GM12878 (cell line): ENCODE data around the gene SPRR3. TPM values are rescaled to one million over a fixed set of nuclear protein-coding genes. Genes with fewer than 3 reads are reported as not detected.

Source experiments
- ATAC-seq: fragments of 200-7000 bp; cut with Tn5 transposase; 3 replicates; pipeline ENCODE4 v1.9.1; 2020; ENCODE audit warnings: mild to moderate bottlenecking, moderate library complexity
- BruUV-seq: library from RNA; stranded (reverse); fragments of 400-500 nt; replicated peaks from 2 replicates; lab custom pipeline; 2021; lab: Mats Ljungman, UMichigan
- CTCF ChIA-PET: fragments of 300-600 bp; sonication (Branson Sonifier 250); formaldehyde crosslinking; extraction: SDS; loops from one replicate; lab custom pipeline; 2021; ENCODE audit warnings: inconsistent platforms; lab: Yijun Ruan, JAX
- POLR2A ChIA-PET: fragments of 350-600 bp; formaldehyde crosslinking; extraction: SDS; loops from one replicate; lab custom pipeline; 2021; ENCODE audit warnings: inconsistent platforms; lab: Charles Lee
- RAD21 ChIA-PET: fragments of 300-600 bp; sonication (Branson Sonifier 250); formaldehyde crosslinking; loops from one replicate; lab custom pipeline; 2023; ENCODE audit warnings: antibody characterized with exemption; ENCODE audit not compliant: unreplicated experiment; lab: Charles Lee
- SMC1A ChIA-PET: fragments of 300-600 bp; sonication (Branson Sonifier 250); formaldehyde crosslinking; loops from one replicate; lab custom pipeline; 2023; ENCODE audit not compliant: unreplicated experiment, uncharacterized antibody; lab: Charles Lee
- DNase-seq: peaks from one replicate; pipeline ENCODE4 v3.0.0-alpha.2; 2011; ENCODE audit warnings: low read depth, low spot score
- FAIRE-seq: peaks from 3 replicates; lab custom pipeline; 2011; peaks lifted over from hg19 to GRCh38; lab: Jason Lieb, UNC
- H2AFZ ChIP-seq: 2 replicates; pipeline ENCODE4 v1.6.0; 2011; ENCODE audit warnings: low read depth, low read length, control low read depth; ENCODE audit not compliant: control insufficient read depth
- H3K27ac ChIP-seq: 2 replicates; pipeline ENCODE4 v1.5.1; 2011; ENCODE audit warnings: control low read depth; ENCODE audit not compliant: control insufficient read depth, insufficient read depth
- H3K27me3 ChIP-seq, 2 experiments: replicated peaks in 1 of 2; 2 replicates each; pipeline versions ENCODE4 v1.6.0 to v1.6.1; 2011; ENCODE audit warnings: low read length in 1 of 2; ENCODE audit not compliant: control insufficient read depth in 2 of 2, insufficient read depth in 2 of 2
- H3K36me3 ChIP-seq, 2 experiments: 2 replicates each; pipeline ENCODE4 v1.5.1; 2011; ENCODE audit warnings: low read length in 1 of 2; ENCODE audit not compliant: control insufficient read depth in 2 of 2, insufficient read depth in 2 of 2
- H3K4me1 ChIP-seq: 2 replicates; pipeline ENCODE4 v1.6.1; 2011; ENCODE audit warnings: mild to moderate bottlenecking, low read length, moderate library complexity, mixed read lengths; ENCODE audit not compliant: control insufficient read depth, insufficient read depth
- H3K4me2 ChIP-seq: 2 replicates; pipeline ENCODE4 v1.6.0; 2011; ENCODE audit warnings: control low read depth; ENCODE audit not compliant: control insufficient read depth, insufficient read depth
- H3K4me3 ChIP-seq: fragments of 200-600 bp; sonication (generic); 2 replicates; pipeline ENCODE4 v1.5.1; 2016
- H3K79me2 ChIP-seq: 2 replicates; pipeline ENCODE4 v1.6.0; 2011; ENCODE audit warnings: low read length; ENCODE audit not compliant: control insufficient read depth, insufficient read depth
- H3K9ac ChIP-seq: 2 replicates; pipeline ENCODE4 v1.8.0; 2011; ENCODE audit warnings: low read length, control low read depth, mixed read lengths; ENCODE audit not compliant: control insufficient read depth, insufficient read depth
- H3K9me3 ChIP-seq: replicated peaks from 3 replicates; pipeline ENCODE4 v1.5.1; 2011; ENCODE audit warnings: mild to moderate bottlenecking, low read length; ENCODE audit not compliant: control insufficient read depth, insufficient read depth
- H4K20me1 ChIP-seq: 2 replicates; pipeline ENCODE4 v1.6.0; 2011; ENCODE audit not compliant: control insufficient read depth, insufficient read depth
- BACH1 ChIP-seq: fragments of 450-650 bp; IDR thresholded peaks from 2 replicates; pipeline ENCODE4 v1.6.1; 2017; ENCODE audit warnings: mild to moderate bottlenecking, borderline replicate concordance
- BCL11A ChIP-seq: IDR thresholded peaks from 2 replicates; pipeline ENCODE4 v1.6.1; 2011; ENCODE audit warnings: low read depth, low read length
- FOS ChIP-seq: IDR thresholded peaks from 3 replicates; pipeline ENCODE4 v1.6.1; 2011; ENCODE audit warnings: borderline replicate concordance; ENCODE audit not compliant: insufficient read length; ENCODE audit errors: extremely low read depth
- IRF5 ChIP-seq: fragments of 450-650 bp; IDR thresholded peaks from 2 replicates; pipeline ENCODE4 v1.6.1; 2017; ENCODE audit warnings: borderline replicate concordance
- KDM1A ChIP-seq: fragments of 200-600 bp; sonication (generic); IDR thresholded peaks from 2 replicates; pipeline ENCODE4 v1.6.1; 2016; ENCODE audit warnings: borderline replicate concordance
- PAX5 ChIP-seq: IDR thresholded peaks from 2 replicates; pipeline ENCODE4 v1.6.1; 2011; ENCODE audit warnings: low read depth, low read length, borderline replicate concordance
- RAD51 ChIP-seq: fragments of 450-650 bp; IDR thresholded peaks from 2 replicates; pipeline ENCODE4 v1.6.1; 2016; ENCODE audit warnings: moderate library complexity, mild to moderate bottlenecking, inconsistent platforms
- SRF ChIP-seq, 2 experiments: IDR thresholded peaks; 2 replicates each; pipeline ENCODE4 v1.6.1; 2011; ENCODE audit warnings: low read depth in 2 of 2, low read length in 2 of 2, mild to moderate bottlenecking in 1 of 2, moderate library complexity in 1 of 2
- SUPT20H ChIP-seq: IDR thresholded peaks from 2 replicates; pipeline ENCODE4 v1.6.1; 2011; ENCODE audit warnings: low read depth, mild to moderate bottlenecking, low read length, moderate library complexity, borderline replicate concordance; ENCODE audit not compliant: control insufficient read depth
- WGBS: methylation state at CpG from one replicate; pipeline ENCODE4 v1.1.6; 2016; ENCODE audit warnings: low lambda C conversion rate; ENCODE audit not compliant: insufficient replicate concordance, insufficient coverage; ENCODE audit errors: missing lambda C conversion rate; 5-methylcytosine and 5-hydroxymethylcytosine counted together
- in situ Hi-C: fragments of 300-500 bp; cut with MboI; formaldehyde crosslinking; loops from 9 replicates; pipeline ENCODE4 v1.14.3; 2018; ENCODE audit warnings: mixed read lengths
- intact Hi-C: fragments of 100-400 bp; cut with micrococcal nuclease; formaldehyde crosslinking; loops from one replicate; pipeline ENCODE4 v1.14.2; 2022; ENCODE audit not compliant: unreplicated experiment
- polyA plus RNA-seq, 11 experiments: library from polyadenylated mRNA; depleted of rRNA in 4 of 11; unstranded in 6 of 11; stranded (reverse) in 5 of 11; fragments of >200 nt; fragmentation: Nextera tagmentation in 4 of 11; fragmentation: Illumina TruSeq in 1 of 11; extraction: Ambion mirVana in 4 of 11; extraction: Trizol in 1 of 11; gene quantifications; 1 replicate in 1 of 11; 2 replicates in 10 of 11; pipeline versions ENCODE4 v1.2.1 to v1.2.3, GENCODE V29; 2011 to 2016; ENCODE audit warnings: inconsistent platforms in 2 of 11, missing spikeins in 2 of 11, low read depth in 1 of 11
- total RNA-seq, 4 experiments: library from RNA; depleted of rRNA in 3 of 4; stranded (reverse); fragments of >200 nt in 3 of 4; fragmentation: Illumina TruSeq in 1 of 4; extraction: Trizol in 1 of 4; gene quantifications; 2 replicates each; pipeline versions ENCODE4 v1.2.1 to v1.2.3, GENCODE V29; 2013 to 2021

SPRR3 gene
- total and polyA plus RNA-seq, 10 of the 15 experiments (the other 5 are each of a cell fraction or from before 2014, with no cell fraction given): not detected

DNA sequence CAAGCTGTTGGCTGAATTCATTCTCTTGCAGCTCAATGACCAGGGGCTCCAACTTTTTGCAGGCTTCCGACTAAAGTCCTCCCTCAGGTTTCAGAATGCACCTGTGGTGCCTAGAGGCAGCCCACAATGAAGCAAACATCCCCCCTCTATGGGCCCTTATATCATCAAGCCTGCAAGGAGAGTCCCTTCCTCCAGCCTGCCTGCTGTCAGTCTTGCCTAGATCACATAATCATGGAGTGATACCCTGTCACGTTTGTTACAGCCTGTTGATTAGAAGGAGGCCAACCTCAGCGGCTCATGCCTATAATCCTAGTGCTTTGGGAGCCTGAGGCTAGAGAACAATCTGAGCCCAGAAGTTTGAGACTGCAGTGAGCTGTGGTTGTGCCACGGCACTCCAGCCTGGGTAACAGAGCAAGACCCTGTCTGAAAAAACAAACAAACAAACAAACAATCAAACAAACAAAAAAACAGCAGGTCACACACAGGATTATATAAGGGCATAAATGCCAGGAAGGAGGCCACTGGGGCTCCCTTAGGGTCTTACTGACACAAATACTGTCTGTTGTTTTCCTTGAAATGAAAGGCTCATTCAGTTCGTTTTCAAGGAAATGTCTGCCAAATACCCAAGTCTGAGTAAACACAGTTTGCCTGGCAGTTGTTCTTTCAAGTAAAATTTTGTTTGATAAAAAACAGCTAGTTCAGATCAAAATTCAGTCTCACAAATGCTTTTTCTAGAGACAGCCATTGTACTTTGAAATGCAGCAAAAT, 4.7 kb upstream of the SPRR3 start:
- Histone ChIP-seq H3K27ac (no peak overlapping the region), H3K27me3 (no peaks in the 10 kb centered on the region; a peak in 1 of 4 replicates), H2AFZ (no peak overlapping the region), H3K4me3 (no peak overlapping the region), H3K79me2 (no peaks in the 10 kb centered on the region), H3K9me3 (no peaks in the 10 kb centered on the region), H3K4me1 (no peaks in the 10 kb centered on the region), H3K9ac (no peak overlapping the region), H3K36me3 (no peaks in the 10 kb centered on the region), H4K20me1 (no peaks in the 10 kb centered on the region), H3K4me2 (no peak overlapping the region)
- TF ChIP-seq RAD51 (no peak), SRF (IDR thresholded peaks at IDR 0.05; ENCODE audit: low read depth in 2 of 2, low read length in 2 of 2) (no peak), KDM1A (no peak), FOS (no peak), SUPT20H (no peak), IRF5 (no peak), BACH1 (no peak), PAX5 (no peak), BCL11A (no peak)
- CTCF ChIA-PET: no interaction called here
- WGBS: 7% methylated on average over 5 of the region's 5 CpGs
- intact Hi-C loops (no loop called here), in situ Hi-C loops (no loop called here)
- no peak for FAIRE-seq
- POLR2A ChIA-PET: no interaction called here
- RAD21 ChIA-PET: no interaction called here
- BruUV-seq: no TSS peak
- SMC1A ChIA-PET: no interaction called here
- DNase-seq: no peak
- no peak for ATAC-seq
